Adrenal gland (tissue), 5 donors: ENCODE measurements around the gene NXNL2.

Experiments used
- POLR2A ChIP-seq, 2 donors: fragments of 450-650 bp; IDR thresholded peaks; one replicate each; pipeline ENCODE4 v1.6.1; 2017; ENCODE audit warnings: antibody characterized with exemption in 2 of 2, mild to moderate bottlenecking in 2 of 2, moderate library complexity in 1 of 2
- TF ChIP-seq, protein P1 (sequence below), 6 experiments: fragments of 450-650 bp in 4 of 6; fragments of 200-600 bp in 2 of 6; sonication (generic) in 1 of 6; IDR thresholded peaks; 1 replicate in 5 of 6; 2 replicates in 1 of 6; pipeline versions ENCODE4 v1.5.1 to v1.8.0; 2016 to 2021; ENCODE audit warnings: antibody characterized with exemption in 6 of 6, mild to moderate bottlenecking in 2 of 6, moderate library complexity in 1 of 6
- donor health status: DM: no; HTN: no; CAD: no.

DNA sequence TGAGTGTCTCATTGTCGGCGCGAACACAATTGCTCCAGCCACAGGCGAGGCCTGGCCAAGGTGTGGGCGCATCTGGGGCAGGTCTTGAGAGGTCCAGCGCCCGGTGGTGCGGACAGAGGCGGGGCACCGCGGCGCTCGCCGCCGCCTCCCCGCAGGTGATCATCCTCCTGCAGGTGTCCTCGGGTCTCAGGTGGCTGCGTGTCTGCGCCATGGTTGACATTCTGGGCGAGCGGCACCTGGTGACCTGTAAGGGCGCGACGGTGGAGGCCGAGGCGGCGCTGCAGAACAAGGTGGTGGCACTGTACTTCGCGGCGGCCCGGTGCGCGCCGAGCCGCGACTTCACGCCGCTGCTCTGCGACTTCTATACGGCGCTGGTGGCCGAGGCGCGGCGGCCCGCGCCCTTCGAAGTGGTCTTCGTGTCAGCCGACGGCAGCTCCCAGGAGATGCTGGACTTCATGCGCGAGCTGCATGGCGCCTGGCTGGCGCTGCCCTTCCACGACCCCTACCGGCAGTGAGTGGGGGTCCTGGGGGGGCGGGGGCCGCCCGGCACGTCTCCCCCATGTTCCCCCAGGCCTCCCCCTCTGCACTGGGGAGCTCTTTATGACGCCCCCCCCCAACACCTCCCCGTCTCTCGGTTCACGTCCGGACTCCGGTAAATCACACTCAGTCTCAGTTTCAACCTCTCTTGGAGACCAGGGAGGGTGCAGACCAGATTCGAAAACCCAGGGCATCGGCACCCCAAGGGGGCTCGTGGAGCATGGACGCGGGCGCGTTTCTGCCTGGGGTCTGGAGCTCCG is 446 bp downstream of the NXNL2 start:
- TF ChIP-seq, protein P1, sequence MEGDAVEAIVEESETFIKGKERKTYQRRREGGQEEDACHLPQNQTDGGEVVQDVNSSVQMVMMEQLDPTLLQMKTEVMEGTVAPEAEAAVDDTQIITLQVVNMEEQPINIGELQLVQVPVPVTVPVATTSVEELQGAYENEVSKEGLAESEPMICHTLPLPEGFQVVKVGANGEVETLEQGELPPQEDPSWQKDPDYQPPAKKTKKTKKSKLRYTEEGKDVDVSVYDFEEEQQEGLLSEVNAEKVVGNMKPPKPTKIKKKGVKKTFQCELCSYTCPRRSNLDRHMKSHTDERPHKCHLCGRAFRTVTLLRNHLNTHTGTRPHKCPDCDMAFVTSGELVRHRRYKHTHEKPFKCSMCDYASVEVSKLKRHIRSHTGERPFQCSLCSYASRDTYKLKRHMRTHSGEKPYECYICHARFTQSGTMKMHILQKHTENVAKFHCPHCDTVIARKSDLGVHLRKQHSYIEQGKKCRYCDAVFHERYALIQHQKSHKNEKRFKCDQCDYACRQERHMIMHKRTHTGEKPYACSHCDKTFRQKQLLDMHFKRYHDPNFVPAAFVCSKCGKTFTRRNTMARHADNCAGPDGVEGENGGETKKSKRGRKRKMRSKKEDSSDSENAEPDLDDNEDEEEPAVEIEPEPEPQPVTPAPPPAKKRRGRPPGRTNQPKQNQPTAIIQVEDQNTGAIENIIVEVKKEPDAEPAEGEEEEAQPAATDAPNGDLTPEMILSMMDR (IDR thresholded peaks at IDR 0.05), result no peak
- TF ChIP-seq POLR2A (IDR thresholded peaks at IDR 0.05), result no peak
